Kidney (tissue), 14 donors: Measurements from ENCODE around the gene KCNQ1. TPM values are rescaled to one million over a fixed set of nuclear protein-coding genes. Genes with fewer than 3 reads are reported as not detected.

Experiments used
- DNase-seq, 5 donors: peaks; one replicate each; pipeline ENCODE4 v3.0.0-alpha.2; 2013 to 2020
- FAIRE-seq: peaks from 2 replicates; lab custom pipeline; 2012; peaks lifted over from hg19 to GRCh38; lab: Jason Lieb, UNC
- H3K27ac ChIP-seq, 2 donors: one replicate each; pipeline ENCODE4 v1.7.0; 2013; ENCODE audit warnings: low read depth in 2 of 2, low read length in 2 of 2, inconsistent platforms in 1 of 2
- H3K27me3 ChIP-seq: one replicate; pipeline ENCODE4 v1.7.1; 2013; ENCODE audit warnings: low read length, inconsistent platforms; ENCODE audit not compliant: control insufficient read depth, insufficient read depth
- H3K36me3 ChIP-seq, 3 donors: one replicate each; pipeline versions ENCODE4 v1.7.0 to v1.7.1; 2013; ENCODE audit warnings: low read length in 3 of 3, control low read depth in 1 of 3, inconsistent platforms in 1 of 3; ENCODE audit not compliant: insufficient read depth in 3 of 3, control insufficient read depth in 2 of 3
- H3K4me1 ChIP-seq, 3 donors: one replicate each; pipeline versions ENCODE4 v1.7.0 to v1.7.1; 2013; ENCODE audit warnings: low read length in 3 of 3, inconsistent platforms in 1 of 3, low read depth in 1 of 3; ENCODE audit not compliant: control insufficient read depth in 2 of 3, insufficient read depth in 2 of 3
- H3K4me3 ChIP-seq, 3 donors: one replicate each; pipeline versions ENCODE4 v1.7.0 to v1.8.1; 2013; ENCODE audit warnings: low read length in 3 of 3, control low read depth in 1 of 3, inconsistent platforms in 1 of 3
- H3K9ac ChIP-seq, 3 donors: one replicate each; pipeline versions ENCODE4 v1.7.0 to v1.7.1; 2013; ENCODE audit warnings: low read length in 3 of 3, control low read depth in 1 of 3, inconsistent platforms in 1 of 3
- H3K9me3 ChIP-seq, 3 donors: one replicate each; pipeline versions ENCODE4 v1.7.0 to v1.7.1; 2013; ENCODE audit warnings: low read length in 3 of 3, control low read depth in 1 of 3, inconsistent platforms in 1 of 3; ENCODE audit not compliant: control insufficient read depth in 2 of 3, insufficient read depth in 1 of 3
- CTCF ChIP-seq: IDR thresholded peaks from 3 replicates; pipeline ENCODE4 v1.5.1; 2012; ENCODE audit warnings: mild to moderate bottlenecking, moderate library complexity, borderline replicate concordance; ENCODE audit not compliant: insufficient read depth; ENCODE audit errors: extremely low read depth
- intact Hi-C: fragments of 100-400 bp; cut with DNase I; formaldehyde crosslinking; loops from one replicate; pipeline ENCODE4 v1.11.1; 2022
- polyA plus RNA-seq: library from polyadenylated mRNA; stranded (reverse); fragments of 350-450 nt; fragmentation: Illumina TruSeq; extraction: RNeasy Lipid Tissue Mini Kit (QIAGEN cat#74804); gene quantifications from one replicate; pipeline ENCODE4 v1.2.3, GENCODE V29; 2014; ENCODE audit warnings: low read depth, low replicate concordance; ENCODE audit not compliant: insufficient read depth
- total RNA-seq: library from RNA; stranded (reverse); fragmentation: NEBNext Ultra II Directional; extraction: Animal tissue kit (Norgen Biotek cat#: 25700); gene quantifications from one replicate; pipeline ENCODE4 v1.2.1, GENCODE V29; 2021
- donor health status: control.
- donor health status: control.
- donor health status: control.
- donor health status: control.
- donor health status: control.
- donor health status: DM: yes; HTN: yes; CAD: no.
- donor health status: Normal renal cell carcinoma (clear cell type).

The KCNQ1 gene
- total and polyA plus RNA-seq, 2 donors from 2014 or later = 45.5 to 49.4 TPM

GRCh38 chr11:2679011-2679676, 234.3 kb downstream of the KCNQ1 start:
- Histone ChIP-seq H3K27me3 (no peaks in the 10 kb centered on the region), H3K27ac (no peak overlapping the region), H3K9ac (no peak overlapping the region), H3K36me3 (peaks cover 0 to 5% (median 0%) of the 10 kb centered on the region in 3 donors), H3K4me3 (no peak overlapping the region), H3K4me1 (peaks cover 0 to 10% (median 6%) of the 10 kb centered on the region in 3 donors), H3K9me3 (no peaks in the 10 kb centered on the region)
- TF ChIP-seq CTCF = no peak
- intact Hi-C loops = no loop called here
- FAIRE-seq (no peak), DNase-seq (peak in 2 of 5 donors; percentile 13 to 24)

GRCh38 chr11:2681408-2682145, 236.8 kb downstream of the KCNQ1 start:
- intact Hi-C loops = no loop called here
- DNase-seq (peak in 1 of 5 donors; percentile 24), FAIRE-seq (no peak)
- no peaks in the 10 kb centered on the region for H3K27me3 ChIP-seq
- H3K4me1 ChIP-seq = peaks cover 0 to 6% (median 6%) of the 10 kb centered on the region in 3 donors
- H3K27ac ChIP-seq = no peak overlapping the region
- no peaks in the 10 kb centered on the region for H3K9me3 ChIP-seq
- H3K4me3 ChIP-seq = no peak overlapping the region
- H3K36me3 ChIP-seq = peaks cover 0 to 5% (median 0%) of the 10 kb centered on the region in 3 donors
- TF ChIP-seq CTCF = no peak
- no peak overlapping the region for H3K9ac ChIP-seq

- FAIRE-seq = no peak
- H3K27ac ChIP-seq = no peak overlapping the region
- intact Hi-C loops = no loop called here
- no peak overlapping the region for H3K9ac ChIP-seq
- no peaks in the 10 kb centered on the region for H3K27me3 ChIP-seq
- no peaks in the 10 kb centered on the region for H3K9me3 ChIP-seq
- peaks cover 0 to 20% (median 16%) of the 10 kb centered on the region in 3 donors for H3K4me1 ChIP-seq
- H3K36me3 ChIP-seq = peaks cover 0 to 5% (median 0%) of the 10 kb centered on the region in 3 donors
- no peak for TF ChIP-seq CTCF
- DNase-seq = peak in 1 of 5 donors; percentile 9
- H3K4me3 ChIP-seq = no peak overlapping the region
Observed at GRCh38 chr11:2683806-2684205, 239.0 kb downstream of the KCNQ1 start.
